Activated CD4-positive, alpha-beta T cell treated with anti-CD3 and anti-CD28 coated beads, Interleukin-2, amount 50 U/mL, for 48 hours (primary cell): Measurements from ENCODE around the gene SMIM35.

Experiments
- DNase-seq, 2 experiments: peaks; one replicate each; pipeline ENCODE4 v3.0.0-alpha.2; 2020

Gene SMIM35

GRCh38 chr11:118000850-118001228 lies 85.9 kb downstream of the SMIM35 start:
- DNase-seq, result no peak

DNA sequence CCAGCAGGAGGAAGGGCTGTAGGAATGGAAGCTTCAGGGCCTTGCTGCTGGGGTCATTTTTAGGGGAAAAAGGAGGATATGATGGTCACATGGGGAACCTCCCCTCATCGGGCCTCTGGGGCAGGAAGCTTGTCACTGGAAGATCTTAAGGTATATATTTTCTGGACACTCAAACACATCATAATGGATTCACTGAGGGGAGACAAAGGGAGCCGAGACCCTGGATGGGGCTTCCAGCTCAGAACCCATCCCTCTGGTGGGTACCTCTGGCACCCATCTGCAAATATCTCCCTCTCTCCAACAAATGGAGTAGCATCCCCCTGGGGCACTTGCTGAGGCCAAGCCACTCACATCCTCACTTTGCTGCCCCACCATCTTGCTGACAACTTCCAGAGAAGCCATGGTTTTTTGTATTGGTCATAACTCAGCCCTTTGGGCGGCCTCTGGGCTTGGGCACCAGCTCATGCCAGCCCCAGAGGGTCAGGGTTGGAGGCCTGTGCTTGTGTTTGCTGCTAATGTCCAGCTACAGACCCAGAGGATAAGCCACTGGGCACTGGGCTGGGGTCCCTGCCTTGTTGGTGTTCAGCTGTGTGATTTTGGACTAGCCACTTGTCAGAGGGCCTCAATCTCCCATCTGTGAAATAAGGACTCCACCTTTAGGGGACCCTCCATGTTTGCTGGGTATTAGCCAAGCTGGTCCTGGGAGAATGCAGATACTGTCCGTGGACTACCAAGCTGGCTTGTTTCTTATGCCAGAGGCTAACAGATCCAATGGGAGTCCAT lies 86.5 kb downstream of the SMIM35 start:
- peak in 1 of 2 experiments; percentile 16 for DNase-seq

DNA sequence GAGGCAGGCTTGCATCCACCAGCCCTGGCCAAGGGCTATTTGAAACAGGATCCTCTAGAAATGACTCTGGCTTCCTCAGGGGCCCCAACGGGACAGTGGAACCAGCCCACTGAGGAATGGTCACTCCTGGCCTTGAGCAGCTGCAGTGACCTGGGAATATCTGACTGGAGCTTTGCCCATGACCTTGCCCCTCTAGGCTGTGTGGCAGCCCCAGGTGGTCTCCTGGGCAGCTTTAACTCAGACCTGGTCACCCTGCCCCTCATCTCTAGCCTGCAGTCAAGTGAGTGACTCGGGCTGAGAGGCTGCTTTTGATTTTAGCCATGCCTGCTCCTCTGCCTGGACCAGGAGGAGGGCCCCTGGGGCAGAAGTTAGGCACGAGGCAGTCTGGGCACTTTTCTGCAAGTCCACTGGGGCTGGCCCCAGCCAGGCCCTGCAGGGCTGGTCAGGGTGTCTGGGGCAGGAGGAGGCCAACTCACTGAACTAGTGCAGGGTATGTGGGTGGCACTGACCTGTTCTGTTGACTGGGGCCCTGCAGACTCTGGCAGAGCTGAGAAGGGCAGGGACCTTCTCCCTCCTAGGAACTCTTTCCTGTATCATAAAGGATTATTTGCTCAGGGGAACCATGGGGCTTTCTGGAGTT lies 87.3 kb downstream of the SMIM35 start:
- DNase-seq, result peak in 1 of 2 experiments; percentile 3

- no peak for DNase-seq
Observed at GRCh38 chr11:117998664-117999353, 88.0 kb downstream of the SMIM35 start.

GRCh38 chr11:117997823-117998579 lies 88.8 kb downstream of the SMIM35 start:
- peak; percentile 60 to 62 for DNase-seq

GRCh38 chr11:117997406-117997805 lies 89.4 kb downstream of the SMIM35 start:
- no peak for DNase-seq

DNA sequence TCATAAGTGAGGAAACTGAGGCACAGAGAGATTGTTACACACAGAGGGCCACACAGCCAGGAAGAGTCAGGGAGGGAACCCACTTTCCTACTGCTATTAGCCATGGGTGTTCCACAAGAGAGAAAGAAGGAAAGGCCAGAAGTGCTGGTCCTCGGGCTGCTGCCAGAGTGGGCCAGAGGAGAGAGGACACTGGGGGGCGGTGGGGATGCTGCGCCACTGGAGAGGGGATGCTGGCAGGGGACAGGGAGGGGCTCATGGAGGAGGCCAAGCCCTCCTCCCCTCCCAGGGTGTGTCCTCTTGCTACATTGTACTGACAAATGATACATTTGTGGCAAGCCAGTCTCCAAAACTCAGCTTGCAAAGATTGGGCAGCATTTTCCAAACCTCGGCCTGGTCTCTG lies 90.7 kb downstream of the SMIM35 start:
- DNase-seq, result no peak

DNA sequence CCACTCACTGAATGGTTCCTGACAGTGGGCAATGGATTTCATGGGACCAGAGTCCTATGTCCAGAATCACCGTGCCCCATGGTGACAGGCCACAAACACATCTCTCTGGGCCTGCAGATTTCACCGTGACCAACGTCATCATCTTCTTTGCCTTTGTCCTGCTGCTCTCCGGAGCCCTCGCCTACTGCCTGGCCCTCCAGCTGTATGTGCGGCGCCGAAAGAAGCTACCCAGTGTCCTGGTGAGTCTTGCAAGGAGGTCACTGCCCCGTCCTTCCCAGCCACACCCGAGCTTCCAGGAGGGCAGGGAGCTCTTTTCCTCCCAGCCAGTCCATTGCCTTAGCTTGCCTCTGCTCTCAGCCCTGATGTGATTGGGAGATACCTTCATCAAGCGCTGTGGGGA lies 91.3 kb downstream of the SMIM35 start:
- DNase-seq, result no peak

DNA sequence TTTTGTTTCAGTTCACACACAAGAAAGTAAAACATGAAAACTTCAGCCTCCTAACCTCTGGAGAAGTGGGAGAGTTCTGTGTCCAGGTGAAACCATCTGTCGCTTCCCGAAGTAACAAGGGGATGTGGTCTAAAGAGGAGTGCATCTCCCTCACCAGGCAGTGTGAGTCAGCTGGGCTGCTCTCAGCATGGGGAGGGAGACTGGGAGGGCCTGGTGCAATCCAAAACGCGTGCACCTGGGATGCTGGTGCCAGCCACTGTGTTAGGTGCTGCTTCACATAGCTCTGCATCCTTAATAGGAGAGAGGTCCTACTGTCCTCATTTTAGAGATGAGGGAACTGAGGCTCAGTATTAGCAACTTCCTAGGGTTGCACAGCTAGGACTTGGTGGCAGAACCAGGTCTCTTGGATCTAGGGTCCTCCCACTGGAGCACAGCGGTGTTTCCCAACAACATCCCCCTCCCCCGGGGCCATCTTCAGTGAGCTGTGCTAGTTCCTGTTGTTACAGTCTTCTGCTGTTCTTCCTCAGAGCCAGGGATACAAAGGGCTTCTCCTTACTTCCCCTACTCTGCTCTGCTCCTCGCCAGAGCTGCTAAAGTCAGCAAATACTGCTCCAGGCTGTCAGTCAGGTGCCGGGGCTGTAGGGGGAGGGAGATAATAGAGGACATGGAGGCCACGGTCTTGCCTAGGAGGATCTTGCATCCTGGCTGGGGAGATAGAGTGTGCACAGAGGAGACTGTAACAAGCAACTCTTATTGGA lies 92.6 kb downstream of the SMIM35 start:
- DNase-seq, result no peak

DNA sequence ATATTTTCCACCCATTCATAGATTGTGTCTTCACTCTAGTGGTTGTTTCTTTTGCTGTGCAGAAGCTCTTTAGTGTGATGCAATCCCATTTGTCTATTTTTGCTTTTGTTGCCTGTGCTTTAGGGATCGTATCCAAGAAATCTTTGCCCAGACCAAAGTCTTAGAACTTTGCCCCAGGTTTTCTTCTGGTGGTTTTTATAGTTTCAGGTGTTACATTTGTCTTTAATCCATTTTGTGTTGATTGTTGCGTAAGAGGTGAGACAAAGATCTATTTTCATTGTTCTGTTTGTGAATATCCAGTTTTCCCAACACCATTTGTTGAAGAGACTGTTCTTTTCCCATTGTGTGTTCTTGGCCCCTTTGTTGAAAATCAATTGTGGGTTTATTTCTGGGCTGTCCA lies 94.1 kb downstream of the SMIM35 start:
- no peak for DNase-seq

DNA sequence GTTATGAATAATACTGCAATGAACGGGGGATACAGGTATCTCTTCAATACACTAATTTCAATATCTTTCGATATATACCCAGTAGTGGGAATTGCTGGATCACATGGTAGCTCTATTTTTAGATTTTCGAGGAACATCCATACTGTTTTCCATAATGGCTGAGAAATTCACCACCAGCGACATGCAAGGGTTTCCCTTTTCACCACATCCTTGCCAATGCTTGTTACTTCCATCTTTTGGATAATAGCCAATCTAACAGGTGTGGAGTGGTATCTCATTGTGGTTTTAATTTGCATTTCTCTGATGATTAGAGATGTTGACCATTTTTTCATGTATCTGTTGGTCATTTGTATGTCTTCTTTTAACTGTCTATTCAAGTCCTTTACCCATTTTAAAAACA lies 94.6 kb downstream of the SMIM35 start:
- DNase-seq, result no peak

- no peak for DNase-seq
Observed at GRCh38 chr11:117989351-117990102, 97.2 kb downstream of the SMIM35 start.

DNA sequence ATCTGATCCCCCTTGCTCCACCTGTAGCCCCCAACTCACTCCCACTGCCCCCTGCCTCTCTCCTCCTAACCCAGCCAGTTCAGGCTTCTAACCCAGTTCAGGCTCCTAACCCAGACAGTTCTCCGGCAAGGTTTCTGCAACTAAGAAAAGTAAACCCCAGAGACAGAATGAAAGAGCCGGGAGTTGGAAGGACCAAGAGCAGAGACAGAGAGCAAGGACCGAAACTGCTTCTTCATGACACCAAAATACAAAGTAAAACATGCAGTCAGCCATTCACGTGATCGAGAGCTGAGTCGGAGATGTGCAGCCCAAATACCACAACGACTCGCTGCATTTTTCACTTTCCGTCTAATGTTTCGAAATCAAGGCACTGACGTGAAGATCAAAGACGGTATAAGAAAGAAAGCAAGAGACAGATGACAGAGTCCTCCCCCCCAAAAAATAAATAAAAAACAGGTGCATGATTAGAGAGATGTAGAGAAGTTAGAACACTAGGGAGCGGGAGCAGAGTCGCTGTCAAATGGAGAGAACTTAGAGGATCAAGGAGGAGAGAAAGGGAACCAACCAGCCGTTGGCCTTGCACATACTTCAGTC lies 99.7 kb downstream of the SMIM35 start:
- peak; percentile 61 to 74 for DNase-seq

GRCh38 chr11:117985953-117986887 lies 100.5 kb downstream of the SMIM35 start, which contains the start of gene IL10RA:
Gene IL10RA, plus strand, starts transcription at chr11:117986394. Its CDS starts 74 bp downstream, at chr11:117986468.
- peak; percentile 86 to 88 for DNase-seq

GRCh38 chr11:117984476-117984875 lies 102.3 kb downstream of the SMIM35 start:
- DNase-seq, result no peak

- DNase-seq, result no peak
Observed at GRCh38 chr11:117983163-117983475, 103.6 kb downstream of the SMIM35 start.

- DNase-seq, result no peak
Observed at GRCh38 chr11:117980720-117981119, 106.0 kb downstream of the SMIM35 start.

DNA sequence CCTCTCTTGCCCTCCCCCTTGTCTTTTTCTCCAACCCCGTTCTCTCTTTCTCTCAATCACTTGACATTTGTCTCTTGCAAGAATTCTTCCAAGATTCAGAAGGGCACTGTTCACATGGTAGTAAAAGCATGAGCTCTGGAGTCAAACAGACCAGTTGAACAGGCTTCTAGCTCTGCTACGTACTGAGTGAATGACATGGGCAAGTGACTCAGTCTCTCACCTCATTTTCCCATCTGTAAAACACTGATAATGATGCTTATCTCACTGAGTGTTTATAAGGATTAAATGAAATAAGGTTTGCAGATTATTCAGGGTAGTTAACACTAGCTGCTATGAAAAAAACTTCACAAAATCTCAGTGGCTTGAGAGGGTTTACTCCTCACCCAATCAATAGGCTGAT lies 106.5 kb downstream of the SMIM35 start:
- no peak for DNase-seq

- DNase-seq, result peak in 1 of 2 experiments; percentile 27
Observed at GRCh38 chr11:117979481-117980211, 107.1 kb downstream of the SMIM35 start.
